HepG2 (cell line): ENCODE data around the gene ZNF821.

Experiments
- FOXM1 ChIP-seq: sonication (generic); formaldehyde crosslinking; IDR thresholded peaks from 2 replicates; pipeline ENCODE4 v1.5.0; 2020; ENCODE audit warnings: missing genetic modification reagents
- HMG20B ChIP-seq: conservative IDR thresholded peaks from 2 replicates; pipeline ENCODE4 v1.6.1; 2016; ENCODE audit warnings: missing genetic modification reagents, missing compliant biosample characterization
- NFATC3 ChIP-seq: sonication (generic); formaldehyde crosslinking; IDR thresholded peaks from 2 replicates; pipeline ENCODE4 v1.5.1; 2020; ENCODE audit warnings: mild to moderate bottlenecking, missing genetic modification reagents
- POLR2A ChIP-seq, 2 experiments: IDR thresholded peaks; 2 replicates each; pipeline ENCODE4 v1.6.1; 2011; ENCODE audit warnings: low read depth in 2 of 2, low read length in 2 of 2, mild to moderate bottlenecking in 1 of 2, moderate library complexity in 1 of 2; ENCODE audit not compliant: insufficient read depth in 1 of 2
- RAD21 ChIP-seq: fragments of 450-650 bp; formaldehyde crosslinking; IDR thresholded peaks from 2 replicates; pipeline ENCODE4 v1.5.0; 2020; ENCODE audit warnings: mild to moderate bottlenecking
- RXRA ChIP-seq: sonication (generic); formaldehyde crosslinking; IDR thresholded peaks from 2 replicates; pipeline ENCODE4 v1.5.1; 2020; ENCODE audit warnings: missing genetic modification reagents
- SIN3B ChIP-seq: fragments of 150-350 bp; IDR thresholded peaks from 2 replicates; pipeline ENCODE4 v1.6.1; 2014; ENCODE audit warnings: low read length
- TARDBP ChIP-seq: sonication (generic); formaldehyde crosslinking; IDR thresholded peaks from 2 replicates; pipeline ENCODE4 v1.8.0; 2022; ENCODE audit warnings: mild to moderate bottlenecking, missing genetic modification reagents
- TCF7 ChIP-seq: sonication (generic); IDR thresholded peaks from 2 replicates; pipeline ENCODE4 v1.6.1; 2016; ENCODE audit warnings: antibody characterized with exemption, low read depth
- THAP11 ChIP-seq: IDR thresholded peaks from 2 replicates; pipeline ENCODE4 v1.6.1; 2016; ENCODE audit warnings: missing biosample characterization, missing genetic modification reagents
- ZFY ChIP-seq: sonication (generic); formaldehyde crosslinking; IDR thresholded peaks from 2 replicates; pipeline ENCODE4 v1.4.0; 2020; ENCODE audit warnings: missing genetic modification reagents
- TF ChIP-seq, protein P1 (sequence below): sonication (generic); formaldehyde crosslinking; IDR thresholded peaks from 2 replicates; pipeline ENCODE4 v1.5.0; 2020; ENCODE audit warnings: mild to moderate bottlenecking, missing genetic modification reagents, moderate library complexity

DNA sequence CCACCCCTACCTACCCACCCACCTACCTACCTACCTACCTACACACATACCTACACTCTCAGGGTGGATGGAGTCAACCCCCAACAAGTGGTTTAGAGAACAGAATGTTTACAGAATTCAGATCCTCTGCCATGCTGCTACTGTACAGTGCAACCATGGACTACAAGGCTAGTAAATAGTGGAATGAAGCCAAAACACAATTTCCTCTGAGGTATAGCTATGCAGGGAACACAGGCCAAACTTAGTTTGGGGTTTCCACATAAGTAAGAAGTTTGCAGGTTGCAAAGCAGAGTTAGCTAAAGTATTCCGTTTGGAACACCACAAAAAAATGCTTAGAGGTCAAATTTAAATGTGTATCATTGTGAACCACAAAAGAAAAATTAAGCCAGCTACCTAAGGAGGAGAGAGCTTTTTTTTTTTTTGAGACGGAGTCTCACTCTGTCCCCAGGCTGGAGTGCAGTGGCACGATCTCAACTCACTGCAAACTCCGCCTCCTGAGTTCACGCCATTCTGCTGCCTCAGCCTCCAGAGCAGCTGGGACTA, 72.7 kb downstream of the ZNF821 start:
- no peak for TF ChIP-seq RXRA (CRISPR knock-in tag)
- TF ChIP-seq NFATC3, result no peak
- no peak for TF ChIP-seq THAP11 (CRISPR knock-in tag)
- TF ChIP-seq TARDBP (CRISPR knock-in tag), result no peak
- no peak for TF ChIP-seq ZFY
- TF ChIP-seq, protein P1, sequence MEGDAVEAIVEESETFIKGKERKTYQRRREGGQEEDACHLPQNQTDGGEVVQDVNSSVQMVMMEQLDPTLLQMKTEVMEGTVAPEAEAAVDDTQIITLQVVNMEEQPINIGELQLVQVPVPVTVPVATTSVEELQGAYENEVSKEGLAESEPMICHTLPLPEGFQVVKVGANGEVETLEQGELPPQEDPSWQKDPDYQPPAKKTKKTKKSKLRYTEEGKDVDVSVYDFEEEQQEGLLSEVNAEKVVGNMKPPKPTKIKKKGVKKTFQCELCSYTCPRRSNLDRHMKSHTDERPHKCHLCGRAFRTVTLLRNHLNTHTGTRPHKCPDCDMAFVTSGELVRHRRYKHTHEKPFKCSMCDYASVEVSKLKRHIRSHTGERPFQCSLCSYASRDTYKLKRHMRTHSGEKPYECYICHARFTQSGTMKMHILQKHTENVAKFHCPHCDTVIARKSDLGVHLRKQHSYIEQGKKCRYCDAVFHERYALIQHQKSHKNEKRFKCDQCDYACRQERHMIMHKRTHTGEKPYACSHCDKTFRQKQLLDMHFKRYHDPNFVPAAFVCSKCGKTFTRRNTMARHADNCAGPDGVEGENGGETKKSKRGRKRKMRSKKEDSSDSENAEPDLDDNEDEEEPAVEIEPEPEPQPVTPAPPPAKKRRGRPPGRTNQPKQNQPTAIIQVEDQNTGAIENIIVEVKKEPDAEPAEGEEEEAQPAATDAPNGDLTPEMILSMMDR (CRISPR knock-in tag), result no peak
- no peak for TF ChIP-seq TCF7
- no peak for TF ChIP-seq POLR2A (IDR thresholded peaks at IDR 0.05; ENCODE audit: insufficient read depth in 1 of 2, low read depth in 2 of 2, low read length in 2 of 2)
- TF ChIP-seq HMG20B, result no peak
- TF ChIP-seq FOXM1 (CRISPR knock-in tag), result no peak
- no peak for TF ChIP-seq RAD21 (CRISPR knock-in tag)
- no peak for TF ChIP-seq SIN3B
